Endothelial cell (in vitro differentiated cells): Measurements from ENCODE around the gene ISM1. TPM values are rescaled to one million over a fixed set of nuclear protein-coding genes. Genes with fewer than 3 reads are reported as not detected.
A peak's percentile ranks its signal among the peaks of the same experiment; 100 is the strongest.

ENCODE experiments used
- DNase-seq: peaks from one replicate; pipeline ENCODE4 v3.0.0; 2021; ENCODE audit warnings: low spot score
- H3K27ac Mint-ChIP-seq: one replicate; pipeline ENCODE4 v1.8.0; 2021; ENCODE audit warnings: mixed read lengths, inconsistent platforms; ENCODE audit not compliant: unreplicated experiment
- H3K27me3 Mint-ChIP-seq: one replicate; pipeline ENCODE4 v1.8.0; 2021; ENCODE audit warnings: mild to moderate bottlenecking, moderate library complexity, mixed read lengths, inconsistent platforms; ENCODE audit not compliant: unreplicated experiment
- H3K36me3 Mint-ChIP-seq: one replicate; pipeline ENCODE4 v1.8.0; 2021; ENCODE audit warnings: mild to moderate bottlenecking, low read depth, mixed read lengths, inconsistent platforms; ENCODE audit not compliant: unreplicated experiment
- H3K4me1 Mint-ChIP-seq: one replicate; pipeline ENCODE4 v1.8.0; 2021; ENCODE audit warnings: mild to moderate bottlenecking, mixed read lengths, inconsistent platforms; ENCODE audit not compliant: unreplicated experiment
- H3K4me3 Mint-ChIP-seq: one replicate; pipeline ENCODE4 v1.8.0; 2021; ENCODE audit warnings: mild to moderate bottlenecking, mixed read lengths, inconsistent platforms; ENCODE audit not compliant: unreplicated experiment
- H3K9me3 Mint-ChIP-seq: one replicate; pipeline ENCODE4 v1.8.0; 2021; ENCODE audit warnings: mixed read lengths, inconsistent platforms; ENCODE audit not compliant: unreplicated experiment
- CTCF ChIP-seq: fragments of 200-600 bp; sonication (generic); IDR thresholded peaks from one replicate; pipeline ENCODE4 v1.5.0; 2021; ENCODE audit warnings: antibody characterized with exemption; ENCODE audit not compliant: unreplicated experiment
- total RNA-seq: library from RNA; stranded (reverse); fragmentation: NEBNext Ultra II Directional; extraction: Animal tissue kit (Norgen Biotek cat#: 25700); gene quantifications from one replicate; pipeline ENCODE4 v1.2.1, GENCODE V29; 2021; ENCODE audit not compliant: unreplicated experiment

The ISM1 gene
- total RNA-seq, 1 donor from 2014 or later, result 23.8 TPM

- Mint-ChIP-seq H3K4me1 (no peaks in the 10 kb centered on the region), H3K36me3 (peaks cover 23% of the 10 kb centered on the region), H3K9me3 (no peaks in the 10 kb centered on the region), H3K27ac (no peak overlapping the region), H3K27me3 (peaks cover 2% of the 10 kb centered on the region), H3K4me3 (no peak overlapping the region)
- TF ChIP-seq CTCF, result no peak
- DNase-seq, result no peak
Measured at GRCh38 chr20:13297147-13297899, 76.2 kb downstream of the ISM1 start.

- Mint-ChIP-seq H3K27ac (no peak overlapping the region), H3K27me3 (peaks cover 2% of the 10 kb centered on the region), H3K4me3 (no peak overlapping the region), H3K9me3 (no peaks in the 10 kb centered on the region), H3K4me1 (no peaks in the 10 kb centered on the region), H3K36me3 (peaks cover 21% of the 10 kb centered on the region)
- TF ChIP-seq CTCF, result no peak
- no peak for DNase-seq
Measured at GRCh38 chr20:13298692-13299373, 77.8 kb downstream of the ISM1 start.

- Mint-ChIP-seq H3K36me3 (peaks cover 18% of the 10 kb centered on the region), H3K4me1 (no peaks in the 10 kb centered on the region), H3K9me3 (no peaks in the 10 kb centered on the region), H3K27ac (no peak overlapping the region), H3K27me3 (peaks cover 2% of the 10 kb centered on the region), H3K4me3 (peak overlapping the region; percentile 62)
- no peak for DNase-seq
- TF ChIP-seq CTCF, result no peak
Measured at GRCh38 chr20:13299401-13299800, 78.3 kb downstream of the ISM1 start.

GRCh38 chr20:13301596-13301995 lies 80.5 kb downstream of the ISM1 start:
- TF ChIP-seq CTCF, result no peak
- DNase-seq, result no peak
- Mint-ChIP-seq H3K36me3 (peaks cover 12% of the 10 kb centered on the region), H3K4me1 (peaks cover 2% of the 10 kb centered on the region), H3K27me3 (peaks cover 2% of the 10 kb centered on the region), H3K9me3 (no peaks in the 10 kb centered on the region), H3K4me3 (no peak overlapping the region), H3K27ac (no peak overlapping the region)
